MCF 10A (cell line): ENCODE measurements around the gene LLCFC1. TPM values are rescaled to one million over a fixed set of nuclear protein-coding genes. Genes with fewer than 3 reads are reported as not detected.

Source experiments
- BruUV-seq: library from RNA; stranded (reverse); fragments of 400-500 nt; replicated peaks from 2 replicates; lab custom pipeline; 2021; lab: Mats Ljungman, UMichigan
- CTCF ChIA-PET: fragments of 300-600 bp; sonication (Branson Sonifier 250); formaldehyde crosslinking; extraction: SDS; loops from one replicate; lab custom pipeline; 2021; ENCODE audit warnings: antibody characterized with exemption, inconsistent platforms; lab: Yijun Ruan, JAX
- POLR2A ChIA-PET: fragments of 300-600, 350-650 bp; sonication (Branson Sonifier 250); formaldehyde crosslinking; extraction: SDS; loops from one replicate; lab custom pipeline; 2020; ENCODE audit warnings: antibody characterized with exemption, inconsistent platforms; lab: Yijun Ruan, JAX
- DNase-seq: peaks from one replicate; pipeline ENCODE4 v3.0.0-alpha.2; 2018; ENCODE audit not compliant: unreplicated experiment
- H3K27ac Mint-ChIP-seq: one replicate; pipeline ENCODE4 v1.8.0; 2022; ENCODE audit warnings: mild to moderate bottlenecking, low read depth, mixed read lengths; ENCODE audit not compliant: unreplicated experiment
- H3K27me3 Mint-ChIP-seq: one replicate; pipeline ENCODE4 v1.8.0; 2022; ENCODE audit warnings: mixed read lengths; ENCODE audit not compliant: insufficient read depth, unreplicated experiment
- H3K36me3 Mint-ChIP-seq: one replicate; pipeline ENCODE4 v1.8.0; 2022; ENCODE audit warnings: mild to moderate bottlenecking, moderate library complexity, mixed read lengths; ENCODE audit not compliant: insufficient read depth, unreplicated experiment
- H3K4me1 Mint-ChIP-seq: one replicate; pipeline ENCODE4 v1.8.0; 2022; ENCODE audit warnings: mixed read lengths; ENCODE audit not compliant: insufficient read depth, unreplicated experiment
- H3K4me3 Mint-ChIP-seq: one replicate; pipeline ENCODE4 v1.8.0; 2022; ENCODE audit warnings: mild to moderate bottlenecking, moderate library complexity, mixed read lengths; ENCODE audit not compliant: unreplicated experiment
- H3K9me3 Mint-ChIP-seq: one replicate; pipeline ENCODE4 v1.8.0; 2022; ENCODE audit warnings: mixed read lengths; ENCODE audit not compliant: unreplicated experiment
- intact Hi-C: fragments of 100-400 bp; cut with micrococcal nuclease; formaldehyde crosslinking; loops from 2 replicates; pipeline ENCODE4 v1.14.1; 2022
- total RNA-seq: library from RNA; stranded (reverse); gene quantifications from 2 replicates; pipeline ENCODE4 v1.2.3, GENCODE V29; 2022
- TF ChIP-seq, protein P1 (sequence below): fragments of 200-600 bp; IDR thresholded peaks from one replicate; pipeline ENCODE4 v1.8.0; 2022; ENCODE audit warnings: antibody characterized with exemption, mild to moderate bottlenecking; ENCODE audit not compliant: unreplicated experiment

LLCFC1 gene
- total RNA-seq, 1 experiment from 2014 or later: not detected

DNA sequence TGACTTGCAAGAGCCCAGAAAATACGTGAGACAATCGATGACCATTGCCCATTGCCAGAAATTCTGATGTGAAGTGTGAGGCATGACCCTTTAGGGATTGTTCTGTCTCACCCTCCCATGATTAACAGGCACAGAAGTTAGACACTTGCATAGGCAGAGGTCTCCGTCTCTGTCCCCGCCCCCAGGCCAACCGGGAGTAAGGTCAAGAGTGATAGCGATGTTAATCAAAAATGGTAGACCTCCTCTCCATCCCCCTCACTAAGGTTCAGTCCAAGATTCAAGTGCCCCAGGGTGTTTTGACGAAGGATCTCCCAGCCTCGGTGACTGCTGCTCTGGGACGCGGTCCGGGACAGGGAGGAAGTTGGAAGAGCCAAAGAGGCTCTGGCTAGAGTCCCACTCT is 31.0 kb upstream of the LLCFC1 start:
- Mint-ChIP-seq H3K9me3 (no peaks in the 10 kb centered on the region), H3K36me3 (no peaks in the 10 kb centered on the region), H3K4me1 (no peaks in the 10 kb centered on the region), H3K27me3 (peaks cover 66% of the 10 kb centered on the region), H3K27ac (no peak overlapping the region), H3K4me3 (no peak overlapping the region)
- TF ChIP-seq, protein P1, sequence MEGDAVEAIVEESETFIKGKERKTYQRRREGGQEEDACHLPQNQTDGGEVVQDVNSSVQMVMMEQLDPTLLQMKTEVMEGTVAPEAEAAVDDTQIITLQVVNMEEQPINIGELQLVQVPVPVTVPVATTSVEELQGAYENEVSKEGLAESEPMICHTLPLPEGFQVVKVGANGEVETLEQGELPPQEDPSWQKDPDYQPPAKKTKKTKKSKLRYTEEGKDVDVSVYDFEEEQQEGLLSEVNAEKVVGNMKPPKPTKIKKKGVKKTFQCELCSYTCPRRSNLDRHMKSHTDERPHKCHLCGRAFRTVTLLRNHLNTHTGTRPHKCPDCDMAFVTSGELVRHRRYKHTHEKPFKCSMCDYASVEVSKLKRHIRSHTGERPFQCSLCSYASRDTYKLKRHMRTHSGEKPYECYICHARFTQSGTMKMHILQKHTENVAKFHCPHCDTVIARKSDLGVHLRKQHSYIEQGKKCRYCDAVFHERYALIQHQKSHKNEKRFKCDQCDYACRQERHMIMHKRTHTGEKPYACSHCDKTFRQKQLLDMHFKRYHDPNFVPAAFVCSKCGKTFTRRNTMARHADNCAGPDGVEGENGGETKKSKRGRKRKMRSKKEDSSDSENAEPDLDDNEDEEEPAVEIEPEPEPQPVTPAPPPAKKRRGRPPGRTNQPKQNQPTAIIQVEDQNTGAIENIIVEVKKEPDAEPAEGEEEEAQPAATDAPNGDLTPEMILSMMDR: no peak
- POLR2A ChIA-PET: no interaction called here
- intact Hi-C loops: loop anchor here (2.0 to 5.0 kb wide), 2 partner anchors 94 to 307 kb away; no protein-coding TSS in a partner anchor
- CTCF ChIA-PET: no interaction called here
- DNase-seq: no peak
- no TSS peak for BruUV-seq

DNA sequence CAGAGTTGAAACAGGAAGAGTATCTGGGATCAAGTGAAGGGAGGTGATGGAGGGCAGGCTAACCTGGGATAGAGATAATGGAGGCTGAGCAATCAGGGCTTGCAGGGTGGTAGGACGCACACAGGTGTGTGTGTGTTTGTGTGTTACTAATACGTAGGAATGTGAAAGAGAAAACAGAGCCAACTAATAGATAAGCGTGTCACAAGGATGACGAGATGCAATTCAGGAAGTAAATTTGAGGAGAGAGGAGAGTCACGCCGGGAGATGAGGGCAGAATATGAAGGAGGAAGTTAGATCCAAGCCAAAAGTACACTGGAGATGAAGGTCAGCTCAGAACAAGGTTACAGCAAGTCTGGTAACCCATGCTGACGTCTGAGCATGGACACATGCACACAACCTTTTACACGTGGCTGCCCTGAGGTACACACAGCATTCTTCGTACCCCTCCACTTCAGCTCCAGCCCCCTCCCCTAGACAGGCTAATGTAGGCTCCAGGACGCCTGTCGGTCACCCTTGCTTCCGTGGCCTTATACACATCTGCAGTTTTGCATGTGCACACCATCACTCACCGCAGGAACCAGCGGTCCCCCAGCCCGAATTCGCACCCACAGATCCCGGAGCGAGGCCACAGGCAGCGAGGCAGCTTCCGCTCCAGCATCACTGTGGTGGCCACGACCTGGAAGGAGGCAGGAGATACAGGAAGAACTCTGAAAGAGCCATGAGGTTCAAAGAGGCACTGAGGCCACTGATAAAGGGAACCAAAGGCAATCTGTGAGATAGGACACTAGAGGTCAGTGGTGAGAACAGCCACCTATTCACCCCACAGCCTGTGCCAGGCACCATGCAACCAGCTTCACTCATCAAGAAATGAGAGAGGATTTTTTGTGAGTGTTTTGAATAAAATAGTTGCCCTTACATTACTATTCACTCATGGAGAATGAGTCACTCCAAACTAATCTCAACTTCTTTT is 30.1 kb upstream of the LLCFC1 start:
- POLR2A ChIA-PET: no interaction called here
- CTCF ChIA-PET: interaction anchor here (0.7 to 3.6 kb wide), 14 partner anchors 8 to 100 kb away, joined by 3 to 37 read pairs (median 4); partner anchors contain the start of gene EPHB6
- Mint-ChIP-seq H3K36me3 (no peaks in the 10 kb centered on the region), H3K4me1 (no peaks in the 10 kb centered on the region), H3K4me3 (no peak overlapping the region), H3K27me3 (peaks cover 73% of the 10 kb centered on the region), H3K27ac (no peak overlapping the region), H3K9me3 (no peaks in the 10 kb centered on the region)
- no TSS peak for BruUV-seq
- intact Hi-C loops: loop anchor here (2.0 to 5.0 kb wide), 2 partner anchors 93 to 306 kb away; no protein-coding TSS in a partner anchor
- TF ChIP-seq, protein P1: peak; percentile 29
- peak; percentile 46 for DNase-seq

GRCh38 chr7:142910031-142910433 is 29.3 kb upstream of the LLCFC1 start:
- Mint-ChIP-seq H3K27ac (no peak overlapping the region), H3K4me3 (no peak overlapping the region), H3K36me3 (no peaks in the 10 kb centered on the region), H3K9me3 (no peaks in the 10 kb centered on the region), H3K4me1 (no peaks in the 10 kb centered on the region), H3K27me3 (peaks cover 81% of the 10 kb centered on the region)
- DNase-seq: no peak
- BruUV-seq: no TSS peak
- POLR2A ChIA-PET: no interaction called here
- TF ChIP-seq, protein P1: no peak
- intact Hi-C loops: no loop called here
- CTCF ChIA-PET: interaction anchor here (0.5 to 3.6 kb wide), 13 partner anchors 9 to 280 kb away, joined by 3 to 37 read pairs (median 4); partner anchors contain the start of gene EPHB6

GRCh38 chr7:142910481-142910880 is 28.8 kb upstream of the LLCFC1 start:
- H3K27ac Mint-ChIP-seq: no peak overlapping the region
- ChIA-PET CTCF (interaction anchor here (0.5 to 3.6 kb wide), 10 partner anchors 9 to 1036 kb away, joined by 3 to 37 read pairs (median 4); partner anchors contain the start of gene EPHB6), POLR2A (no interaction called here)
- intact Hi-C loops: no loop called here
- H3K4me1 Mint-ChIP-seq: no peaks in the 10 kb centered on the region
- no peaks in the 10 kb centered on the region for H3K36me3 Mint-ChIP-seq
- no peak for DNase-seq
- H3K27me3 Mint-ChIP-seq: peaks cover 85% of the 10 kb centered on the region
- no peaks in the 10 kb centered on the region for H3K9me3 Mint-ChIP-seq
- BruUV-seq: no TSS peak
- TF ChIP-seq, protein P1: no peak
- H3K4me3 Mint-ChIP-seq: no peak overlapping the region
